IMR-90 (cell line): ENCODE data around the gene LDHD. TPM values are rescaled to one million over a fixed set of nuclear protein-coding genes. Genes with fewer than 3 reads are reported as not detected.

Experiments
- ATAC-seq: fragments of 200-7000 bp; cut with Tn5 transposase; 2 replicates; pipeline ENCODE4 v1.9.1; 2020; ENCODE audit warnings: low read depth, mild to moderate bottlenecking, moderate library complexity
- Bru-seq: library from RNA; stranded (reverse); fragments of 400-500 nt; gene quantifications from one replicate; lab custom pipeline; 2021; lab: Mats Ljungman, UMichigan
- BruChase-seq, 2 experiments: library from RNA; stranded (reverse); fragments of 400-500 nt; gene quantifications; one replicate each; lab custom pipeline; 2021; lab: Mats Ljungman, UMichigan
- BruUV-seq: library from RNA; stranded (reverse); fragments of 400-500 nt; replicated peaks from 2 replicates; lab custom pipeline; 2021; lab: Mats Ljungman, UMichigan
- CTCF ChIA-PET: fragments of 300-600 bp; formaldehyde crosslinking; extraction: SDS; loops from one replicate; lab custom pipeline; 2021; ENCODE audit warnings: antibody characterized with exemption; lab: Yijun Ruan, JAX
- POLR2A ChIA-PET: fragments of 300-600 bp; sonication (Branson Sonifier 250); formaldehyde crosslinking; loops from one replicate; lab custom pipeline; 2022; ENCODE audit warnings: antibody characterized with exemption; ENCODE audit not compliant: unreplicated experiment; lab: Charles Lee
- DNase-seq: peaks from one replicate; pipeline ENCODE4 v3.0.0; 2013
- H2AFZ ChIP-seq: replicated peaks from 2 replicates; pipeline ENCODE3; 2013; ENCODE audit warnings: low read length, mild to moderate bottlenecking; ENCODE audit not compliant: poor library complexity
- H2AK5ac ChIP-seq: 2 replicates; pipeline ENCODE4 v1.6.1; 2013; ENCODE audit warnings: low read depth, low read length, inconsistent platforms
- H2AK9ac ChIP-seq: replicated peaks from 2 replicates; pipeline ENCODE3; 2013; ENCODE audit warnings: mild to moderate bottlenecking, low read depth, low read length, moderate library complexity; ENCODE audit not compliant: poor library complexity
- H2BK120ac ChIP-seq: 2 replicates; pipeline ENCODE4 v1.6.1; 2013; ENCODE audit warnings: low read depth, low read length, inconsistent platforms
- H2BK15ac ChIP-seq: 3 replicates; pipeline ENCODE4 v1.6.1; 2013; ENCODE audit warnings: low read depth, low read length, inconsistent platforms
- H2BK20ac ChIP-seq: 2 replicates; pipeline ENCODE4 v1.6.1; 2013; ENCODE audit warnings: low read depth, mild to moderate bottlenecking, inconsistent platforms, low read length, moderate library complexity
- H2BK5ac ChIP-seq: 2 replicates; pipeline ENCODE4 v1.6.1; 2013; ENCODE audit warnings: mild to moderate bottlenecking, low read depth, low read length, inconsistent platforms; ENCODE audit not compliant: poor library complexity, severe bottlenecking
- H3K14ac ChIP-seq: replicated peaks from 2 replicates; pipeline ENCODE4 v1.6.1; 2013; ENCODE audit warnings: low read depth, low read length, inconsistent platforms
- H3K18ac ChIP-seq: 2 replicates; pipeline ENCODE4 v1.6.1; 2013; ENCODE audit warnings: low read depth, low read length, control low read depth
- H3K23ac ChIP-seq: 2 replicates; pipeline ENCODE4 v1.6.1; 2013; ENCODE audit warnings: low read depth, low read length, inconsistent platforms
- H3K27ac ChIP-seq: 2 replicates; pipeline ENCODE4 v1.5.1; 2013; ENCODE audit warnings: mild to moderate bottlenecking, control low read depth, low read length; ENCODE audit not compliant: insufficient read depth
- H3K27me3 ChIP-seq: 2 replicates; pipeline ENCODE4 v1.6.1; 2013; ENCODE audit warnings: low read length; ENCODE audit not compliant: control insufficient read depth, insufficient read depth
- H3K36me3 ChIP-seq: 2 replicates; pipeline ENCODE4 v1.6.1; 2013; ENCODE audit warnings: low read length, mixed read lengths; ENCODE audit not compliant: control insufficient read depth, insufficient read depth
- H3K4ac ChIP-seq: 2 replicates; pipeline ENCODE4 v1.6.1; 2013; ENCODE audit warnings: low read depth, low read length, inconsistent platforms
- H3K4me1 ChIP-seq: 2 replicates; pipeline ENCODE4 v1.6.1; 2013; ENCODE audit warnings: low read length, mixed read lengths; ENCODE audit not compliant: control insufficient read depth, insufficient read depth
- H3K4me2 ChIP-seq: 2 replicates; pipeline ENCODE4 v1.6.1; 2013; ENCODE audit warnings: low read depth, mild to moderate bottlenecking, control low read depth, low read length, moderate library complexity
- H3K4me3 ChIP-seq: 2 replicates; pipeline ENCODE4 v1.5.1; 2013; ENCODE audit warnings: low read depth, mild to moderate bottlenecking, control low read depth, low read length, moderate library complexity; ENCODE audit not compliant: insufficient read depth
- H3K56ac ChIP-seq: 2 replicates; pipeline ENCODE4 v1.6.1; 2013; ENCODE audit warnings: low read length, inconsistent platforms; ENCODE audit not compliant: insufficient read depth; ENCODE audit errors: extremely low read depth
- H3K79me1 ChIP-seq, 2 experiments: 2 replicates each; pipeline ENCODE4 v1.6.1; 2013; ENCODE audit warnings: low read length in 2 of 2, inconsistent platforms in 1 of 2, low read depth in 1 of 2
- H3K9ac ChIP-seq: 2 replicates; pipeline ENCODE4 v1.6.1; 2013; ENCODE audit warnings: low read depth, low read length, control low read depth
- H3K9me1 ChIP-seq: 2 replicates; pipeline ENCODE4 v1.6.1; 2013; ENCODE audit warnings: low read length, inconsistent platforms; ENCODE audit not compliant: insufficient read depth
- H3K9me3 ChIP-seq: 2 replicates; pipeline ENCODE4 v1.6.1; 2013; ENCODE audit warnings: low read length; ENCODE audit not compliant: control insufficient read depth, insufficient read depth
- H4K20me1 ChIP-seq: 2 replicates; pipeline ENCODE4 v1.6.1; 2013; ENCODE audit warnings: low read length, inconsistent platforms; ENCODE audit not compliant: insufficient read depth
- H4K5ac ChIP-seq: 2 replicates; pipeline ENCODE4 v1.6.1; 2013; ENCODE audit warnings: mild to moderate bottlenecking, low read depth, low read length, control low read depth
- H4K8ac ChIP-seq, 2 experiments: 2 replicates each; pipeline ENCODE4 v1.6.1; 2013; ENCODE audit warnings: low read depth in 2 of 2, low read length in 2 of 2, control low read depth in 1 of 2, inconsistent platforms in 1 of 2
- H4K91ac ChIP-seq: 2 replicates; pipeline ENCODE4 v1.6.1; 2013; ENCODE audit warnings: low read depth, low read length, inconsistent platforms; ENCODE audit not compliant: insufficient read depth
- BHLHE40 ChIP-seq: fragments of 150-350 bp; IDR thresholded peaks from 2 replicates; pipeline ENCODE4 v1.6.1; 2016; ENCODE audit warnings: mild to moderate bottlenecking, low read depth, low read length
- CEBPB ChIP-seq: IDR thresholded peaks from 2 replicates; pipeline ENCODE4 v1.6.1; 2012; ENCODE audit warnings: low read depth, low read length, improper control_type of control experiment
- CHD1 ChIP-seq: IDR thresholded peaks from 2 replicates; pipeline ENCODE4 v1.6.1; 2012; ENCODE audit warnings: low read depth, low read length, improper control_type of control experiment
- CTCF ChIP-seq: conservative IDR thresholded peaks from 2 replicates; pipeline ENCODE4 v1.5.1; 2012; ENCODE audit warnings: mild to moderate bottlenecking, low read depth, low read length, improper control_type of control experiment
- ELK1 ChIP-seq: fragments of 150-350 bp; IDR thresholded peaks from 2 replicates; pipeline ENCODE4 v1.6.1; 2016; ENCODE audit warnings: low read depth, mild to moderate bottlenecking, low read length, moderate library complexity, borderline replicate concordance
- MAZ ChIP-seq: IDR thresholded peaks from 2 replicates; pipeline ENCODE4 v1.6.1; 2012; ENCODE audit warnings: low read depth, mild to moderate bottlenecking, low read length, improper control_type of control experiment, moderate library complexity, borderline replicate concordance
- MXI1 ChIP-seq: IDR thresholded peaks from 2 replicates; pipeline ENCODE4 v1.6.1; 2012; ENCODE audit warnings: low read depth, mild to moderate bottlenecking, low read length, moderate library complexity, borderline replicate concordance
- NFE2L2 ChIP-seq: fragments of 150-350 bp; IDR thresholded peaks from 2 replicates; pipeline ENCODE4 v1.6.1; 2016; ENCODE audit warnings: low read depth, mild to moderate bottlenecking, low read length
- POLR2A ChIP-seq: IDR thresholded peaks from 2 replicates; pipeline ENCODE4 v1.6.1; 2012; ENCODE audit warnings: mild to moderate bottlenecking, low read depth, low read length
- RCOR1 ChIP-seq: IDR thresholded peaks from 2 replicates; pipeline ENCODE4 v1.6.1; 2012; ENCODE audit warnings: mild to moderate bottlenecking, low read length, improper control_type of control experiment; ENCODE audit not compliant: insufficient replicate concordance
- RFX5 ChIP-seq: IDR thresholded peaks from 2 replicates; pipeline ENCODE4 v1.8.0; 2012; ENCODE audit warnings: low read depth, mild to moderate bottlenecking, low read length, moderate library complexity
- SMC3 ChIP-seq: fragments of 150-350 bp; IDR thresholded peaks from 2 replicates; pipeline ENCODE4 v1.6.1; 2016; ENCODE audit warnings: low read depth, mild to moderate bottlenecking, antibody characterized with exemption, low read length, moderate library complexity
- USF2 ChIP-seq: fragments of 150-350 bp; IDR thresholded peaks from 2 replicates; pipeline ENCODE4 v1.6.1; 2017; ENCODE audit warnings: mild to moderate bottlenecking, antibody characterized with exemption, low read length, low read depth
- WGBS, 2 experiments: methylation state at CpG; one replicate each; pipeline versions ENCODE4 v1.1.5 to v1.1.7; 2013; ENCODE audit warnings: missing lambda C conversion rate in 2 of 2; ENCODE audit not compliant: insufficient read length in 1 of 2; ENCODE audit errors: extremely low coverage in 2 of 2; 5-methylcytosine and 5-hydroxymethylcytosine counted together
- dilution Hi-C: fragments of 300-500 bp; cut with HindIII; formaldehyde crosslinking; loops from one replicate; pipeline ENCODE4 v1.14.3; 2018; ENCODE audit warnings: low sequenced_read_pairs; ENCODE audit not compliant: unreplicated experiment
- in situ Hi-C: fragments of 300-500 bp; cut with MboI; formaldehyde crosslinking; loops from 3 replicates; pipeline ENCODE4 v1.14.3; 2019; ENCODE audit warnings: low sequenced_read_pairs, inconsistent platforms, mixed read lengths
- intact Hi-C: fragments of 100-400 bp; cut with micrococcal nuclease; formaldehyde crosslinking; loops from 2 replicates; pipeline ENCODE4 v1.10.0; 2022
- long read RNA-seq: library from polyadenylated mRNA; unstranded; transcript quantifications from one replicate; pipeline ENCODE4 v2.0.0, GENCODE V29; 2021; ENCODE audit not compliant: unreplicated experiment
- polyA plus RNA-seq, 3 experiments: library from polyadenylated mRNA; depleted of rRNA; stranded (reverse); fragments of >200 nt; gene quantifications; 2 replicates each; pipeline ENCODE4 v1.2.3, GENCODE V29; 2012; ENCODE audit warnings: low replicate concordance in 1 of 3
- total RNA-seq: library from RNA; depleted of rRNA; stranded (reverse); fragments of >200 nt; gene quantifications from 2 replicates; pipeline ENCODE4 v1.2.3, GENCODE V29; 2012; rRNA removed

The LDHD gene
- under 0.01 TPM in 1 of 2 replicates, not detected in the other for total RNA-seq
- polyA plus RNA-seq (2012; rRNA removed): 0.23 and 0.26 TPM in 2 replicates
- 0.16 and 0.29 TPM in 2 replicates for polyA plus RNA-seq (2012; cell fraction: cytosol; rRNA removed)
- polyA plus RNA-seq (2012; cell fraction: nucleus; rRNA removed; ENCODE audit: low replicate concordance): 0.78 and 1.1 TPM in 2 replicates
- Bru-seq, nascent RNA: not detected
- BruChase-seq, experiment 1, labeled RNA remaining after a 6-hour chase: not detected
- not detected for BruChase-seq, experiment 2, labeled RNA remaining after a 2-hour chase
- long read RNA-seq: 0 reads

GRCh38 chr16:75116081-75116910 lies at the start of gene LDHD:
Gene LDHD, minus strand, starts transcription at chr16:75116780. Its CDS starts 60 bp downstream, at chr16:75116720.
- Histone ChIP-seq H3K14ac (no peak within 1 kb of the TSS), H3K27ac (no peak within 1 kb of the TSS), H3K27me3 (no peaks in the 10 kb centered on the region), H4K91ac (no peak within 1 kb of the TSS), H3K79me1 (no peaks in the 10 kb centered on the region), H3K56ac (no peak within 1 kb of the TSS), H2BK120ac (no peak within 1 kb of the TSS), H2AK5ac (no peak within 1 kb of the TSS), H2AK9ac (no peak within 1 kb of the TSS), H4K8ac (no peak within 1 kb of the TSS), H4K5ac (no peak within 1 kb of the TSS), H3K9me3 (no peaks in the 10 kb centered on the region), H3K18ac (no peak within 1 kb of the TSS), H3K4me3 (peak within 1 kb of the TSS; percentile 24; the same call in 1 of the 2 replicates), H2AFZ (peak within 1 kb of the TSS; percentile 82), H2BK15ac (no peak within 1 kb of the TSS), H3K4ac (no peak within 1 kb of the TSS), H4K20me1 (peaks cover 5% of the 10 kb centered on the region; the same call in 1 of the 2 replicates), H3K9ac (no peak within 1 kb of the TSS), H3K23ac (no peak within 1 kb of the TSS), H2BK20ac (no peak within 1 kb of the TSS), H3K36me3 (no peaks in the 10 kb centered on the region), H3K4me2 (peak within 1 kb of the TSS; percentile 48), H3K9me1 (no peaks in the 10 kb centered on the region; the same call in 1 of the 2 replicates), H2BK5ac (no peak within 1 kb of the TSS), H3K4me1 (peaks cover 2% of the 10 kb centered on the region; the same call in 1 of the 2 replicates)
- BruUV-seq: no TSS peak
- intact Hi-C loops (no loop called here), dilution Hi-C loops (no loop called here), in situ Hi-C loops (no loop called here)
- 51% methylated on average over 3 of the region's 15 CpGs; no CpG with 5 or more reads in 1 of the 2 experiments for WGBS, 2 experiments
- DNase-seq: no peak
- TF ChIP-seq ELK1 (no peak), NFE2L2 (no peak), MXI1 (no peak), CHD1 (no peak), SMC3 (no peak), RCOR1 (no peak), MAZ (no peak), USF2 (no peak), POLR2A (no peak), CTCF (no peak), RFX5 (no peak), CEBPB (no peak), BHLHE40 (no peak)
- ChIA-PET POLR2A (no interaction called here), CTCF (no interaction called here)
- peak; percentile 79 for ATAC-seq
